PFSK-1 (cell line): ENCODE results near the gene OLFML2A.

Experiments
- POLR2AphosphoS5 ChIP-seq: IDR thresholded peaks from 2 replicates; pipeline ENCODE4 v1.6.1; 2012; ENCODE audit warnings: low read depth, mild to moderate bottlenecking, control low read depth, low read length, moderate library complexity
- REST ChIP-seq, 2 experiments: IDR thresholded peaks; 2 replicates each; pipeline versions ENCODE4 v1.6.1 to v1.8.0; 2011 to 2012; ENCODE audit warnings: low read depth in 2 of 2, low read length in 2 of 2, control low read depth in 1 of 2, inconsistent platforms in 1 of 2, mild to moderate bottlenecking in 1 of 2, moderate library complexity in 1 of 2; ENCODE audit not compliant: insufficient read depth in 1 of 2
- SIN3A ChIP-seq: IDR thresholded peaks from 2 replicates; pipeline ENCODE4 v1.6.1; 2012; ENCODE audit warnings: mild to moderate bottlenecking, low read length, moderate library complexity, borderline replicate concordance; ENCODE audit not compliant: insufficient read depth
- TAF1 ChIP-seq: IDR thresholded peaks from 2 replicates; pipeline ENCODE4 v1.6.1; 2012; ENCODE audit warnings: low read length, control low read depth, borderline replicate concordance; ENCODE audit not compliant: insufficient read depth

- TF ChIP-seq TAF1 (no peak), REST (IDR thresholded peaks at IDR 0.05; ENCODE audit: insufficient read depth in 1 of 2, low read depth in 2 of 2, low read length in 2 of 2) (no peak), SIN3A (no peak), POLR2AphosphoS5 (no peak)
Observed at GRCh38 chr9:124831642-124832364, 54.9 kb downstream of the OLFML2A start.
